MCF 10A (cell line): ENCODE data around the gene NAA16. TPM values are rescaled to one million over a fixed set of nuclear protein-coding genes. Genes with fewer than 3 reads are reported as not detected.

Experiments used
- BruUV-seq: library from RNA; stranded (reverse); fragments of 400-500 nt; replicated peaks from 2 replicates; lab custom pipeline; 2021; lab: Mats Ljungman, UMichigan
- CTCF ChIA-PET: fragments of 300-600 bp; sonication (Branson Sonifier 250); formaldehyde crosslinking; extraction: SDS; loops from one replicate; lab custom pipeline; 2021; ENCODE audit warnings: antibody characterized with exemption, inconsistent platforms; lab: Yijun Ruan, JAX
- POLR2A ChIA-PET: fragments of 300-600, 350-650 bp; sonication (Branson Sonifier 250); formaldehyde crosslinking; extraction: SDS; loops from one replicate; lab custom pipeline; 2020; ENCODE audit warnings: antibody characterized with exemption, inconsistent platforms; lab: Yijun Ruan, JAX
- DNase-seq: peaks from one replicate; pipeline ENCODE4 v3.0.0-alpha.2; 2018; ENCODE audit not compliant: unreplicated experiment
- H3K27ac Mint-ChIP-seq: one replicate; pipeline ENCODE4 v1.8.0; 2022; ENCODE audit warnings: mild to moderate bottlenecking, low read depth, mixed read lengths; ENCODE audit not compliant: unreplicated experiment
- H3K27me3 Mint-ChIP-seq: one replicate; pipeline ENCODE4 v1.8.0; 2022; ENCODE audit warnings: mixed read lengths; ENCODE audit not compliant: insufficient read depth, unreplicated experiment
- H3K36me3 Mint-ChIP-seq: one replicate; pipeline ENCODE4 v1.8.0; 2022; ENCODE audit warnings: mild to moderate bottlenecking, moderate library complexity, mixed read lengths; ENCODE audit not compliant: insufficient read depth, unreplicated experiment
- H3K4me1 Mint-ChIP-seq: one replicate; pipeline ENCODE4 v1.8.0; 2022; ENCODE audit warnings: mixed read lengths; ENCODE audit not compliant: insufficient read depth, unreplicated experiment
- H3K4me3 Mint-ChIP-seq: one replicate; pipeline ENCODE4 v1.8.0; 2022; ENCODE audit warnings: mild to moderate bottlenecking, moderate library complexity, mixed read lengths; ENCODE audit not compliant: unreplicated experiment
- H3K9me3 Mint-ChIP-seq: one replicate; pipeline ENCODE4 v1.8.0; 2022; ENCODE audit warnings: mixed read lengths; ENCODE audit not compliant: unreplicated experiment
- intact Hi-C: fragments of 100-400 bp; cut with micrococcal nuclease; formaldehyde crosslinking; loops from 2 replicates; pipeline ENCODE4 v1.14.1; 2022
- total RNA-seq: library from RNA; stranded (reverse); gene quantifications from 2 replicates; pipeline ENCODE4 v1.2.3, GENCODE V29; 2022
- TF ChIP-seq, protein P1 (sequence below): fragments of 200-600 bp; IDR thresholded peaks from one replicate; pipeline ENCODE4 v1.8.0; 2022; ENCODE audit warnings: antibody characterized with exemption, mild to moderate bottlenecking; ENCODE audit not compliant: unreplicated experiment

The NAA16 gene
- total RNA-seq, 1 experiment from 2014 or later, result 13.8 TPM

GRCh38 chr13:41386211-41386610, 75.1 kb downstream of the NAA16 start:
- BruUV-seq, result no TSS peak
- ChIA-PET CTCF (interaction anchor here (0.7 to 4.0 kb wide), 3 partner anchors 18 to 267 kb away, joined by 3 to 29 read pairs (median 5); no protein-coding TSS in a partner anchor), POLR2A (no interaction called here)
- no peaks in the 10 kb centered on the region for H3K36me3 Mint-ChIP-seq
- no peak for DNase-seq
- no peaks in the 10 kb centered on the region for H3K9me3 Mint-ChIP-seq
- H3K27me3 Mint-ChIP-seq, result peaks cover 19% of the 10 kb centered on the region
- intact Hi-C loops, result no loop called here
- H3K4me1 Mint-ChIP-seq, result no peaks in the 10 kb centered on the region
- no peak overlapping the region for H3K4me3 Mint-ChIP-seq
- H3K27ac Mint-ChIP-seq, result no peak overlapping the region
- TF ChIP-seq, protein P1, sequence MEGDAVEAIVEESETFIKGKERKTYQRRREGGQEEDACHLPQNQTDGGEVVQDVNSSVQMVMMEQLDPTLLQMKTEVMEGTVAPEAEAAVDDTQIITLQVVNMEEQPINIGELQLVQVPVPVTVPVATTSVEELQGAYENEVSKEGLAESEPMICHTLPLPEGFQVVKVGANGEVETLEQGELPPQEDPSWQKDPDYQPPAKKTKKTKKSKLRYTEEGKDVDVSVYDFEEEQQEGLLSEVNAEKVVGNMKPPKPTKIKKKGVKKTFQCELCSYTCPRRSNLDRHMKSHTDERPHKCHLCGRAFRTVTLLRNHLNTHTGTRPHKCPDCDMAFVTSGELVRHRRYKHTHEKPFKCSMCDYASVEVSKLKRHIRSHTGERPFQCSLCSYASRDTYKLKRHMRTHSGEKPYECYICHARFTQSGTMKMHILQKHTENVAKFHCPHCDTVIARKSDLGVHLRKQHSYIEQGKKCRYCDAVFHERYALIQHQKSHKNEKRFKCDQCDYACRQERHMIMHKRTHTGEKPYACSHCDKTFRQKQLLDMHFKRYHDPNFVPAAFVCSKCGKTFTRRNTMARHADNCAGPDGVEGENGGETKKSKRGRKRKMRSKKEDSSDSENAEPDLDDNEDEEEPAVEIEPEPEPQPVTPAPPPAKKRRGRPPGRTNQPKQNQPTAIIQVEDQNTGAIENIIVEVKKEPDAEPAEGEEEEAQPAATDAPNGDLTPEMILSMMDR, result no peak

DNA sequence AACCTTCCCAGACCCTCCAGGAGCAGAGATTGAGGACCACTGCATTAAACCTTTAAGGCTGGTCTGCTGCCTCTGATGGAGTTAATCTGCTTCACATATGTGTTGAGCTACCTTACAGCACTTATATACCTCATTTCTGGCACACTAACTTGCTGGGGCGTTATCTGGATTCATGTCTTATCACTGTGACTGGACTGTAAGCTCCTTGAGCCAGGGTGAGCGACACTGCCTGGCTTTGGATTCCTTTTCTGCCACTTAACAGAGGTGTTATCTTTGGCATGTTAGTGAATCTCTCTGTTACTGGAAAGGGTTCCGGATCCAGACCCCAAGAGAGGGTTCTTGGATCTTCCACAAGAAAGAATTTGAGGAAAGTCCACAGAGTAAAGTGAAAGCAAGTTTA, 76.5 kb downstream of the NAA16 start:
- TF ChIP-seq, protein P1, result no peak
- Mint-ChIP-seq H3K27me3 (peaks cover 9% of the 10 kb centered on the region), H3K9me3 (no peaks in the 10 kb centered on the region), H3K27ac (no peak overlapping the region), H3K4me3 (no peak overlapping the region), H3K4me1 (no peaks in the 10 kb centered on the region), H3K36me3 (no peaks in the 10 kb centered on the region)
- ChIA-PET CTCF (interaction anchor here (0.6 to 0.9 kb wide), 2 partner anchors 10 to 265 kb away, joined by 3 read pairs; no protein-coding TSS in a partner anchor), POLR2A (interaction anchor here (0.7 kb wide), 1 partner anchor 15 kb away, joined by 4 read pairs; no protein-coding TSS in a partner anchor)
- no TSS peak for BruUV-seq
- intact Hi-C loops, result no loop called here
- no peak for DNase-seq

DNA sequence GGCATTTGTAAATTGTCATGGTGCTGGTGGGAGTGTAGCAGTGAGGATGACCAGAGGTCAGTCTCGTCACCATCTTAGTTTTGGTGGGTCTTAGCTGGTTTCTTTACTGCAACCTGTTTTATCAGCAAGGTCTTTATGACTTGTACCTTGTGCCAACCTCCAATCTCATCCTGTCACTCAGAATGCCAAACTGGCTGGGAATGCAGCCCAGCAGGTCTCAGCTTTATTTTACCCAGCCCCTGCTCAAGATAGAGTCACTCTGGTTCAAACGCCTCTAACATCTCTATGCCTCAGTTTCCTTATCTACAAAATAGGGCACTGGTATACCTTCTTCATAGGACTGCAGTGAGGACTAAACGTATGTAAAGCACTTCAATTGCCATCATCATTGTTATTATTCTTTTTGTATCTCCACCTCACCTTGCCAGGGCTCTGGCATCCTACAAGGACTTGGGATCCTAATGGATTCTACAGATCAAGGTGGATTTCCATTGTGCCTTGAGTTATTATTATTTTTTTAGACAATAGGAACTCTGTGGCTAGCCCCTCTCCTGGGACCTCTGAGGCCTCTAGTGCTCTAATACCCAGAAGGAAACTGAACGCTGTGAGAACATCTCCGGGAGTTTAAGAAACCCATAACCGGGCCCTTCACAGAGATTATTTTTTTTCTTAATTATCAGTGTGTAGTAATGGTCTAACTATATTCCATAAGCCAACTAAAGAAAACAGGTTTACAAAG, 77.2 kb downstream of the NAA16 start:
- CTCF ChIA-PET, result interaction anchor here (0.6 to 0.9 kb wide), 3 partner anchors 11 to 264 kb away, joined by 3 read pairs; no protein-coding TSS in a partner anchor
- H3K4me3 Mint-ChIP-seq, result no peak overlapping the region
- intact Hi-C loops, result no loop called here
- TF ChIP-seq, protein P1, result no peak
- H3K36me3 Mint-ChIP-seq, result no peaks in the 10 kb centered on the region
- no peaks in the 10 kb centered on the region for H3K4me1 Mint-ChIP-seq
- peaks cover 2% of the 10 kb centered on the region for H3K27me3 Mint-ChIP-seq
- no peak for DNase-seq
- no peaks in the 10 kb centered on the region for H3K9me3 Mint-ChIP-seq
- POLR2A ChIA-PET, result no interaction called here
- no TSS peak for BruUV-seq
- H3K27ac Mint-ChIP-seq, result no peak overlapping the region

DNA sequence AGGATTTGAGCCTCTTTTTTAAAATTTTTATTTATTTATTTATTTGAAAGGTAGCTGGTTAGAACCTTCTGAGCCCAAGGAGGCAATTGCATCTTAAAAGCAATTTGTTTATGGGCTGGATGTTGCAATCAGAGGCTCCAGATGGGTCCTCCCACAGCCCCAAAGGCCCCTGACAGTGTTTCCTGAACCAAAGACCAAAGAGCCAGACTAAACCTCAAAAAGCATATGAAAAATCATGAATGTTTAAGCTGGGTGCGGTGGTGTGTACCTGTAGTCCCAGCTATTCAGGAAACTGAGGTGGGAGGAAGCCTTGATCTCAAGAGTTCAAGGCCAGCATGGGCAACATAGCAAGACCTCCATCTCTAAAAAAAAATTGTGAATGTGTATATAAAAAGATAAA, 78.5 kb downstream of the NAA16 start:
- intact Hi-C loops, result no loop called here

More for the DNA sequence above, 78.5 kb downstream of the NAA16 start:
- BruUV-seq, result no TSS peak
- no peaks in the 10 kb centered on the region for H3K27me3 Mint-ChIP-seq
- no peaks in the 10 kb centered on the region for H3K4me1 Mint-ChIP-seq
- no peaks in the 10 kb centered on the region for H3K9me3 Mint-ChIP-seq
- no peak overlapping the region for H3K27ac Mint-ChIP-seq
- POLR2A ChIA-PET, result no interaction called here
- H3K4me3 Mint-ChIP-seq, result no peak overlapping the region
- no peaks in the 10 kb centered on the region for H3K36me3 Mint-ChIP-seq
- TF ChIP-seq, protein P1, result no peak
- CTCF ChIA-PET, result interaction anchor here (1.6 kb wide), 1 partner anchor 263 kb away, joined by 4 read pairs; no protein-coding TSS in a partner anchor
- no peak for DNase-seq
